K562 (cell line): ENCODE data around the gene TALDO1. TPM values are rescaled to one million over a fixed set of nuclear protein-coding genes. Genes with fewer than 3 reads are reported as not detected.

Experiments
- ATAC-seq: fragments of 200-7000 bp; cut with Tn5 transposase; 3 replicates; pipeline ENCODE4 v1.9.1; 2020; ENCODE audit warnings: moderate library complexity
- BruUV-seq: library from RNA; stranded (reverse); fragments of 400-500 nt; replicated peaks from 2 replicates; lab custom pipeline; 2021; lab: Mats Ljungman, UMichigan
- CTCF ChIA-PET: fragments of 300-600 bp; formaldehyde crosslinking; extraction: SDS; loops from one replicate; lab custom pipeline; 2021; ENCODE audit warnings: low intra/inter-chr PET ratio; lab: Yijun Ruan, JAX
- POLR2A ChIA-PET: fragments of 300-600, 350-650 bp; sonication (Branson Sonifier 250); formaldehyde crosslinking; extraction: SDS; loops from one replicate; lab custom pipeline; 2021; ENCODE audit warnings: antibody characterized with exemption, inconsistent platforms; lab: Yijun Ruan, JAX
- DNase-seq, 4 experiments: peaks; one replicate each; pipeline versions ENCODE4 v3.0.0 to v3.0.0-alpha.2; 2011 to 2018; ENCODE audit warnings: low spot score in 3 of 4, mixed read lengths in 3 of 4; ENCODE audit errors: extremely low read depth in 1 of 4
- FAIRE-seq: peaks from 2 replicates; lab custom pipeline; 2011; peaks lifted over from hg19 to GRCh38; lab: Jason Lieb, UNC
- H2AFZ ChIP-seq: 2 replicates; pipeline ENCODE4 v1.6.0; 2011; ENCODE audit warnings: low read depth, low read length, control low read depth, inconsistent platforms
- H3K27ac ChIP-seq: fragments of 200-600 bp; 3 replicates; pipeline ENCODE4 v1.8.0; 2011; ENCODE audit warnings: low read depth, mild to moderate bottlenecking, control low read depth, inconsistent platforms, low read length, moderate library complexity, mixed read lengths; ENCODE audit errors: extremely low read depth
- H3K27me3 ChIP-seq, 2 experiments: fragments of 300-600 bp in 1 of 2; 2 replicates in 1 of 2; 3 replicates in 1 of 2; pipeline versions ENCODE4 v1.6.0 to v1.8.0; 2011; ENCODE audit warnings: inconsistent platforms in 2 of 2, low read length in 2 of 2, mild to moderate bottlenecking in 1 of 2, mixed read lengths in 1 of 2, moderate library complexity in 1 of 2; ENCODE audit not compliant: control insufficient read depth in 2 of 2, insufficient read depth in 2 of 2
- H3K36me3 ChIP-seq: fragments of 300-600 bp; 3 replicates; pipeline ENCODE4 v1.8.0; 2011; ENCODE audit warnings: mild to moderate bottlenecking, low read length, inconsistent platforms; ENCODE audit not compliant: control insufficient read depth, insufficient read depth
- H3K4me1 ChIP-seq, 2 experiments: fragments of 200-600 bp in 1 of 2; replicated peaks in 1 of 2; 2 replicates in 1 of 2; 3 replicates in 1 of 2; pipeline versions ENCODE4 v1.5.1 to v1.8.0; 2011; ENCODE audit warnings: inconsistent platforms in 2 of 2, low read length in 2 of 2, mild to moderate bottlenecking in 1 of 2, mixed read lengths in 1 of 2, moderate library complexity in 1 of 2; ENCODE audit not compliant: control insufficient read depth in 2 of 2, insufficient read depth in 2 of 2
- H3K4me2 ChIP-seq: 2 replicates; pipeline ENCODE4 v1.6.1; 2011; ENCODE audit warnings: low read length, control low read depth, inconsistent platforms, mixed read lengths; ENCODE audit not compliant: insufficient read depth
- H3K4me3 ChIP-seq: fragments of 200-600 bp; sonication (generic), shearing (Covaris generic); 2 replicates; pipeline ENCODE4 v1.5.1; 2016; ENCODE audit warnings: control low read depth, inconsistent platforms
- H3K79me2 ChIP-seq: fragments of 200-600 bp; 3 replicates; pipeline ENCODE4 v1.8.0; 2011; ENCODE audit warnings: low read length, inconsistent platforms; ENCODE audit not compliant: control insufficient read depth, insufficient read depth
- H3K9ac ChIP-seq, 2 experiments: 2 replicates each; pipeline versions ENCODE4 v1.6.0 to v1.6.1; 2011; ENCODE audit warnings: low read depth in 2 of 2, low read length in 2 of 2, control low read depth in 1 of 2, inconsistent platforms in 1 of 2, mild to moderate bottlenecking in 1 of 2, mixed read lengths in 1 of 2; ENCODE audit not compliant: insufficient read depth in 1 of 2
- H3K9me1 ChIP-seq: one replicate; pipeline ENCODE4 v1.6.0; 2011; ENCODE audit warnings: inconsistent platforms, mild to moderate bottlenecking, low read length, moderate library complexity; ENCODE audit not compliant: control insufficient read depth, insufficient read depth
- H3K9me3 ChIP-seq: replicated peaks from 2 replicates; pipeline ENCODE4 v1.5.1; 2011; ENCODE audit warnings: low read depth, low read length, inconsistent platforms; ENCODE audit not compliant: control insufficient read depth, insufficient read depth
- H4K20me1 ChIP-seq: replicated peaks from 2 replicates; pipeline ENCODE4 v1.6.1; 2011; ENCODE audit warnings: low read length, inconsistent platforms, mixed read lengths; ENCODE audit not compliant: control insufficient read depth, insufficient read depth
- AFF1 ChIP-seq, 2 experiments: fragments of 450-650 bp; IDR thresholded peaks; 2 replicates each; pipeline ENCODE4 v1.6.1; 2018; ENCODE audit warnings: mild to moderate bottlenecking in 2 of 2, low read depth in 1 of 2; ENCODE audit not compliant: partially characterized antibody in 2 of 2
- NRF1 ChIP-seq, 2 experiments: fragments of 450-650 bp; IDR thresholded peaks in 1 of 2; conservative IDR thresholded peaks in 1 of 2; 2 replicates each; pipeline ENCODE4 v1.6.1; 2014; ENCODE audit warnings: mild to moderate bottlenecking in 2 of 2
- POU5F1 ChIP-seq: fragments of 150-350 bp; IDR thresholded peaks from 2 replicates; pipeline ENCODE4 v1.6.1; 2014; ENCODE audit warnings: borderline replicate concordance, low read length, low read depth, mild to moderate bottlenecking; ENCODE audit not compliant: partially characterized antibody
- RBFOX2 ChIP-seq: fragments of 200-400 bp; formaldehyde crosslinking; IDR thresholded peaks from 2 replicates; pipeline ENCODE4 v1.6.1; 2017; ENCODE audit warnings: low read depth, mild to moderate bottlenecking, low read length, moderate library complexity
- SMAD2 ChIP-seq: fragments of 150-350 bp; IDR thresholded peaks from 2 replicates; pipeline ENCODE4 v1.6.1; 2014; ENCODE audit warnings: low read depth, mild to moderate bottlenecking, low read length
- ZFX ChIP-seq: sonication (generic); formaldehyde crosslinking; IDR thresholded peaks from 2 replicates; pipeline ENCODE4 v1.8.0; 2022; ENCODE audit warnings: mild to moderate bottlenecking, missing genetic modification reagents, moderate library complexity
- ZNF184 ChIP-seq: sonication (generic); formaldehyde crosslinking; IDR thresholded peaks from 2 replicates; pipeline ENCODE4 v1.5.0; 2020; ENCODE audit warnings: missing genetic modification reagents
- WGBS: fragments of 100-300 bp; shearing (Covaris generic); methylation state at CpG from one replicate; pipeline ENCODE4 v1.1.6; 2016; ENCODE audit warnings: low coverage, mixed read lengths; ENCODE audit not compliant: insufficient coverage; ENCODE audit errors: missing lambda C conversion rate; 5-methylcytosine and 5-hydroxymethylcytosine counted together
- in situ Hi-C: fragments of 300-500 bp; cut with MboI; formaldehyde crosslinking; loops from 4 replicates; pipeline ENCODE4 v1.15.0; 2018; ENCODE audit warnings: inconsistent platforms, mixed read lengths
- intact Hi-C: fragments of 100-400 bp; cut with micrococcal nuclease; formaldehyde crosslinking; loops from 2 replicates; pipeline ENCODE4 v1.14.2; 2022
- polyA plus RNA-seq, 8 experiments: library from polyadenylated mRNA; depleted of rRNA in 4 of 8; stranded (reverse) in 5 of 8; unstranded in 3 of 8; fragments of >200 nt; fragmentation: Nextera tagmentation in 2 of 8; fragmentation: Illumina TruSeq in 1 of 8; extraction: Ambion mirVana in 2 of 8; extraction: Trizol in 1 of 8; gene quantifications; 2 replicates each; pipeline versions ENCODE4 v1.2.1 to v1.2.3, GENCODE V29; 2011 to 2014; ENCODE audit warnings: inconsistent platforms in 1 of 8, missing spikeins in 1 of 8
- total RNA-seq, 7 experiments: library from RNA; depleted of rRNA in 6 of 7; stranded (reverse); fragments of >200 nt in 6 of 7; fragmentation: Illumina TruSeq in 2 of 7; extraction: Trizol in 2 of 7; gene quantifications; 2 replicates each; pipeline versions ENCODE4 v1.2.1 to v1.2.3, GENCODE V29; 2011 to 2021; ENCODE audit warnings: low replicate concordance in 1 of 7

Gene TALDO1
- total and polyA plus RNA-seq, 9 of the 15 experiments (the other 6 are each of a cell fraction or from before 2014, with no cell fraction given), result 260 to 541 (median 441) TPM

GRCh38 chr11:724049-724777 lies 23.1 kb upstream of the TALDO1 start:
- ChIA-PET CTCF (interaction anchor here (0.6 to 2.9 kb wide), 3 partner anchors 26 to 273 kb away, joined by 3 to 16 read pairs (median 4); no protein-coding TSS in a partner anchor), POLR2A (interaction anchor here (0.5 to 1.5 kb wide), 5 partner anchors 19 to 742 kb away, joined by 3 to 5 read pairs (median 3); partner anchors contain the start of genes RPLP2 and TALDO1)
- H3K27me3 ChIP-seq, result no peaks in the 10 kb centered on the region; a peak in 1 of 5 replicates
- no TSS peak for BruUV-seq
- no peaks in the 10 kb centered on the region for H3K36me3 ChIP-seq
- WGBS, result 45% methylated on average over 18 of the region's 19 CpGs
- H3K9ac ChIP-seq, result peak overlapping the region in 1 of 2 experiments; percentile 81; a peak in 2 of 4 replicates
- FAIRE-seq (no peak), ATAC-seq (no peak), DNase-seq (peak in 3 of 4 experiments; percentile 24 to 45 (median 35))
- H3K4me1 ChIP-seq, result peaks cover 35 to 91% of the 10 kb centered on the region in 2 experiments
- H2AFZ ChIP-seq, result no peak overlapping the region
- H3K9me3 ChIP-seq, result no peaks in the 10 kb centered on the region
- TF ChIP-seq SMAD2 (no peak), ZFX (no peak), RBFOX2 (peak; percentile 46), AFF1 (IDR thresholded peaks at IDR 0.05; ENCODE audit: low read depth in 1 of 2, partially characterized antibody in 2 of 2) (no peak), NRF1 (conservative IDR thresholded peaks at IDR 0.05 in 1 of 2, IDR thresholded peaks at IDR 0.05 in 1 of 2) (peak; percentile 11 to 25; a peak in 1 of 4 replicates), ZNF184 (CRISPR knock-in tag) (no peak), POU5F1 (no peak)
- intact Hi-C loops, result no loop called here
- in situ Hi-C loops, result no loop called here
- H3K79me2 ChIP-seq, result no peaks in the 10 kb centered on the region; the same call in 1 of the 3 replicates
- H3K4me3 ChIP-seq, result no peak overlapping the region
- no peaks in the 10 kb centered on the region; the same call in 1 of the 2 replicates for H4K20me1 ChIP-seq
- no peaks in the 10 kb centered on the region for H3K9me1 ChIP-seq
- peak overlapping the region; percentile 9; the same call in 1 of the 2 replicates for H3K4me2 ChIP-seq
- H3K27ac ChIP-seq, result no peak overlapping the region
